Measurements from ENCODE around the gene GDF2.

GDF2 gene

GRCh38 chr10:47351899-47352815, 29.9 kb downstream of the GDF2 start:
- no peak for DNase-seq (ENCODE audit: low read depth in 2 of 2)

GRCh38 chr10:47353351-47353750, 31.1 kb downstream of the GDF2 start:
- no peak for DNase-seq (ENCODE audit: low read depth in 2 of 2)

GRCh38 chr10:47354165-47354564, 31.9 kb downstream of the GDF2 start:
- DNase-seq (ENCODE audit: low read depth in 2 of 2) = no peak

GRCh38 chr10:47354900-47355299, 32.6 kb downstream of the GDF2 start:
- no peak for DNase-seq (ENCODE audit: low read depth in 2 of 2)

GRCh38 chr10:47356708-47357107, 34.5 kb downstream of the GDF2 start:
- DNase-seq (ENCODE audit: low read depth in 2 of 2) = no peak

GRCh38 chr10:47357131-47357582, 34.9 kb downstream of the GDF2 start:
- no peak for DNase-seq (ENCODE audit: low read depth in 2 of 2)

- no peak for DNase-seq (ENCODE audit: low read depth in 2 of 2)
These were observed 35.7 kb downstream of the GDF2 start for GRCh38 chr10:47357911-47358310.

- DNase-seq (ENCODE audit: low read depth in 2 of 2) = no peak
These were observed 36.2 kb downstream of the GDF2 start for GRCh38 chr10:47358457-47358856.

GRCh38 chr10:47359101-47359500, 36.8 kb downstream of the GDF2 start:
- DNase-seq (ENCODE audit: low read depth in 2 of 2) = no peak

- no peak for DNase-seq (ENCODE audit: low read depth in 2 of 2)
These were observed 37.6 kb downstream of the GDF2 start for GRCh38 chr10:47359626-47360418.

- no peak for DNase-seq (ENCODE audit: low read depth in 2 of 2)
These were observed 38.3 kb downstream of the GDF2 start for GRCh38 chr10:47360419-47361040.

- no peak for DNase-seq (ENCODE audit: low read depth in 2 of 2)
These were observed 39.0 kb downstream of the GDF2 start for GRCh38 chr10:47361293-47361692.

- DNase-seq (ENCODE audit: low read depth in 2 of 2) = no peak
These were observed 39.9 kb downstream of the GDF2 start for GRCh38 chr10:47362199-47362598.

- DNase-seq (ENCODE audit: low read depth in 2 of 2) = no peak
These were observed 41.5 kb downstream of the GDF2 start for GRCh38 chr10:47363781-47364180.

- no peak for DNase-seq (ENCODE audit: low read depth in 2 of 2)
These were observed 42.1 kb downstream of the GDF2 start for GRCh38 chr10:47364366-47364765.

- no peak for DNase-seq (ENCODE audit: low read depth in 2 of 2)
These were observed 42.7 kb downstream of the GDF2 start for GRCh38 chr10:47364911-47365310.

- DNase-seq (ENCODE audit: low read depth in 2 of 2) = no peak
These were observed 43.4 kb downstream of the GDF2 start for GRCh38 chr10:47365431-47366180.

GRCh38 chr10:47366181-47366631, 44.0 kb downstream of the GDF2 start:
- DNase-seq (ENCODE audit: low read depth in 2 of 2) = no peak

GRCh38 chr10:47366731-47367460, 44.6 kb downstream of the GDF2 start:
- DNase-seq (ENCODE audit: low read depth in 2 of 2) = no peak

- DNase-seq (ENCODE audit: low read depth in 2 of 2) = no peak
These were observed 45.4 kb downstream of the GDF2 start for GRCh38 chr10:47367646-47368045.
